GM12872 (cell line): ENCODE measurements around the gene PRKCZ.

Experiments
- TF ChIP-seq, protein P1 (sequence below): IDR thresholded peaks from 3 replicates; pipeline ENCODE4 v1.5.1; 2011; ENCODE audit warnings: low read depth, mild to moderate bottlenecking, low read length, moderate library complexity; ENCODE audit not compliant: insufficient read depth

Gene PRKCZ

DNA sequence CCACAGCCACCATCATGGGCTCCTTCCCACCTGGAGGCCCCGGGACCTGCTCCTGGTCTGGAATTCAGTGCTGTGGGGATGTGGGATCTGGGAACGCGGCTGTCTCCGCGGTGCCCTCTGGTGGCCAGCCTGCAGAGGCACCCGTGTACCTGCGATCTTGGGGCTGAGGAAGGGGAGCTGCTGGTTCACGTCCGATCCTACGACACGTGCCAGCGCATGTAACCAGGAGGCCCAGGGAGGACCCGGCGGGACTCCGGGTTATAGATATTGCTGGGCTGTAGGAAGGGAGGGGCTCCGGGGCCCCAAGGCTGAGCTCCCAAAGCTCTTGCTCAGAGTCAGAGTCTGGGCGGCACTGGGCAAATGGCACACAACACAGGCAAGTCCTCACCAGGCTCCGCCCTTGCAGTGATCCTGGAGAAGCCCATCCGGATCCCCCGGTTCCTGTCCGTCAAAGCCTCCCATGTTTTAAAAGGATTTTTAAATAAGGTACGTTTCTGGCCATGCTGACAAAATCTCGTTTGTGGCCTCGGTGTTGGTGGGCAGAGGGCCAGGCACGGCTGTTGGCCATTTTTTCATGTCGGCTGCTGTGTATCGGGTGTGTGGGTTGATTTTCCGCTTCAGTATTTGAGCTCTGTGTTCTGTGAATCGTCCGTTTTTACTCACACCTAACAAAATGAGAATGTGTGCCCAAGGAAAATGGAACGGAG, 124.3 kb downstream of the PRKCZ start:
- TF ChIP-seq, protein P1, sequence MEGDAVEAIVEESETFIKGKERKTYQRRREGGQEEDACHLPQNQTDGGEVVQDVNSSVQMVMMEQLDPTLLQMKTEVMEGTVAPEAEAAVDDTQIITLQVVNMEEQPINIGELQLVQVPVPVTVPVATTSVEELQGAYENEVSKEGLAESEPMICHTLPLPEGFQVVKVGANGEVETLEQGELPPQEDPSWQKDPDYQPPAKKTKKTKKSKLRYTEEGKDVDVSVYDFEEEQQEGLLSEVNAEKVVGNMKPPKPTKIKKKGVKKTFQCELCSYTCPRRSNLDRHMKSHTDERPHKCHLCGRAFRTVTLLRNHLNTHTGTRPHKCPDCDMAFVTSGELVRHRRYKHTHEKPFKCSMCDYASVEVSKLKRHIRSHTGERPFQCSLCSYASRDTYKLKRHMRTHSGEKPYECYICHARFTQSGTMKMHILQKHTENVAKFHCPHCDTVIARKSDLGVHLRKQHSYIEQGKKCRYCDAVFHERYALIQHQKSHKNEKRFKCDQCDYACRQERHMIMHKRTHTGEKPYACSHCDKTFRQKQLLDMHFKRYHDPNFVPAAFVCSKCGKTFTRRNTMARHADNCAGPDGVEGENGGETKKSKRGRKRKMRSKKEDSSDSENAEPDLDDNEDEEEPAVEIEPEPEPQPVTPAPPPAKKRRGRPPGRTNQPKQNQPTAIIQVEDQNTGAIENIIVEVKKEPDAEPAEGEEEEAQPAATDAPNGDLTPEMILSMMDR, result peak; percentile 90

DNA sequence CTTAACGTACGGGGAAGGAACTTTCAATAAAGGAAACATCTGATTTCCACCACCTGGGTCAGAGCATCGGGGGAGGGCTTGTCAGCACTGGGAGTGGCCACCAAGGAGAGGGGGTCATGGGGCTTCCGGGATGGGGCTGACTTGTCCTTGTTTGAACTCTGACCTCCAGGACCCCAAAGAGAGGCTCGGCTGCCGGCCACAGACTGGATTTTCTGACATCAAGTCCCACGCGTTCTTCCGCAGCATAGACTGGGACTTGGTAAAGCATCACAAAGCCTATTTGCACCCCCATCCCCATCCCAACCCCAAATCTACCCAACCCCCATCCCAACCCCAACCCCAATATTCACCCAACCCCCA, 124.8 kb downstream of the PRKCZ start:
- TF ChIP-seq, protein P1, result no peak

DNA sequence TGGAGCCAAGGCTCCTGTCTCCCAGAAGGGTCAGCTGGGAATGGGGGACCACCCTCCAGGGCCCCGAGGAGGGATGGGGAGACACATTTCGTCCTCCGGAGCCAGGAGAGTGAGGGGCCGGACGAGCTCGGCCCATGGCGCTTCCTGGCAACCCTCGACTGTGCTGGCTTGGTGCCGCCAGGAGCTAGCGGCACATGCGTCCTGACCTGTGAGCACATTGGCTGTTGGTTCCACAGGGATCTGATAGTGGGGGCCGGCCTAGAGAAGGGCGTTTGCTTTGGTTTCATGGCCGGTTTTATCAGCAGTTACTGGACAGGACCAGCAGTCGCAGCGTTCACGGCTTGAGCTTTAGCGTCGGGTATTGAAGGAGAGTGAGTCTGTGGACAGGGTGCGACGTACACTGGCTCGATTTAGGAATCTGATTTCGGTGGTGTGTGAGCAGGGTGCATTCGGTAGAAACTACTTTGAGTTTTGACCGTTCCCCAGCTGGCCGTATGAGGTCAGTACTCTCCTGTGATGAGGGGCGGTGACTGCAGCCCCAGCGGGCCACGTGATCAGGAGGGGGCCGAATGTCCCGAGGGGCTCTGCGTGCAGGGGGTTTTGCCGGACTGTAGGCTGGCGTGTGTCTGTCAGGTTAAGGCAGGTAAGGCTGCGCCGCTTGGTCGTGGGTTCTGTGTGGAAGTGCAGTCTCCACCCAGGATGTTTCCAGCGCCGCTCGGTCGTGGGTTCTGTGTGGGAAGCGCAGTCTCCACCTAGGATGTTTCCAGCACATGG, 125.7 kb downstream of the PRKCZ start:
- TF ChIP-seq, protein P1, result no peak

DNA sequence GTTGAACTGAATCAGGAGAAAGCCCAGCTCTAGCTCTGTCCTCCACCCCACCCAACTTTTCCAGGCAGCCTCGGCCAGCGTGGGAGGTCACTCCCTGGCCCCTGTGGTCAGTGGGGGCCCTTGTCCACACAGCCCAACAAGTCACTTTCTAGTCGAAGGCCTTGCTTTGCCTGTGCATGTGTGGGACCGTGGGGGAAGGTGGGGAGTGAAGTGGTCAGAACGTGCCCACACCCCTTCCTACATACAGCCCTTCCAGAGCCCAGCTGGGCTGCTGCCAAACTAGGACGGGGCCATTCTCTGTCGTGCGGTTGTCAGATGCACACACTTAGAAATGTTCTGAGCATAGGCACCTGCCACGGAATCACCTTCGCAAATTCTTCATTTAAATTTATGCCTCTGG, 126.4 kb downstream of the PRKCZ start:
- TF ChIP-seq, protein P1, result no peak

DNA sequence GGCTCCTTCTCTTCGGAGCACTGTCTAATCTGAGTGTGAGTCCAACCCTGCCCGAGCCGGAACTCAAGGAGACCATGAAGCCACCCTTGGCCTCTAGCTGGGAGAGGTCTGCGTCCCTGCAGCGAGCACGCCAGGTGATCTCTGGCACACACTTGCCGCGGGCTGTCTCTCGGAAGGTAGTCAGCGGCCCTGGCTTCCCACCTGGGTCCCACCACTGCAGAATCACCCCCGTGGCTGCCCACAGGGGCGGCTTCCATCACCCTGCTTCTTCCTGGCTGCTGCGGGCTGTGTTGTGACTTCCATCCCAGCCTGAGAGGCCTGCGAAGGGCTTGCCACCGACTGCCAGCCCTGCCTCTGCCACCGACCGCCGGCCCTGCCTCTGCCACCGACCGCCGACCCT, 127.3 kb downstream of the PRKCZ start:
- TF ChIP-seq, protein P1, result no peak

DNA sequence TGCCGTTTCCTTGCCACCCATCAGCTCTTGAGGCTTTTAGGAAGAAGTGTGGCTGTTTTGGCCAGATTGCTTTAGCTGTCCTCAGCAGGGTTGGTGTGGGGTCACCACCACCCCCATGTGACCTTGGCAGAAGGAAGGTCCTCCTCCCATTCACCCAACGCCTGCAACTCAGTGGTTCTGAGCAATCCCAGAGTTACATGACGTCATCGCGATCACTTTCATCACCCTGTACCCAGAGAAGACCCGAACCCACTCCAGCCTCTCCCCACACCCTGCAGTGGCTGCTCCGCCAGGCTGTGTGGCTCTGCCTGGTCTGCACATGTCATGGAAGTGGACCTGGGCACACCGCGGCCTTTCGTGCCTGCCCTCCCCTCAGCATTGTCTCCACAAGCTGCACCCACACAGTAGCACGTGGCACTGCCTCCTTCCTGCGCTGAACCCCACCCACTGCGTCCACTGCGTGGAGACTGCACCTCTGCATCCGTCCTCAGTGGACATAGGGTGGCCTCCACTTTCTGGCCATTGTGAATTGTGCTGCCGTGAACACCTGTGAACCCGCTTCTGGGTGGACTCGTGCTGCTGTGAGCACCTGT, 127.8 kb downstream of the PRKCZ start:
- TF ChIP-seq, protein P1, result no peak

DNA sequence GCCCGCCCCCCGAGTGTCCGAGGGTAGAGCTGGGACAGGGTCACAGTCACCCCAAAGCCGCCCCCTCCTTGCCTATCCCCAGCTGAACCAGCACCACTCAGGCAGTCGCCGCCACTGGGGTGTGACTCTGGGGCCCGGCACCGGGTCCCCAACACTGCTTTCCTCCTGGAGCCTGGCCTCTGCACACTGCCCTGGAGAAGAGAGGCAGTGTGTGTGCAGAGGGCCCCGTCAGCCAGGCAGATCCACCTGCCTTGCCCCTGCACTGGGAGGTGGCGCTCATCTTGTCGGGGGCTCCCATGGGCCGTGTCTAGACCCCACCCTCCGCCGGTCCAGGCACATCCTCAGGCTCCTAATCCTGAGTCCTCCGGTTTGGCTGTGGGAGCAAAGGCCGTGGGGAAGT, 128.7 kb downstream of the PRKCZ start:
- TF ChIP-seq, protein P1, result no peak
